ENCODE results near the gene NDUFB3.

The NDUFB3 gene

DNA sequence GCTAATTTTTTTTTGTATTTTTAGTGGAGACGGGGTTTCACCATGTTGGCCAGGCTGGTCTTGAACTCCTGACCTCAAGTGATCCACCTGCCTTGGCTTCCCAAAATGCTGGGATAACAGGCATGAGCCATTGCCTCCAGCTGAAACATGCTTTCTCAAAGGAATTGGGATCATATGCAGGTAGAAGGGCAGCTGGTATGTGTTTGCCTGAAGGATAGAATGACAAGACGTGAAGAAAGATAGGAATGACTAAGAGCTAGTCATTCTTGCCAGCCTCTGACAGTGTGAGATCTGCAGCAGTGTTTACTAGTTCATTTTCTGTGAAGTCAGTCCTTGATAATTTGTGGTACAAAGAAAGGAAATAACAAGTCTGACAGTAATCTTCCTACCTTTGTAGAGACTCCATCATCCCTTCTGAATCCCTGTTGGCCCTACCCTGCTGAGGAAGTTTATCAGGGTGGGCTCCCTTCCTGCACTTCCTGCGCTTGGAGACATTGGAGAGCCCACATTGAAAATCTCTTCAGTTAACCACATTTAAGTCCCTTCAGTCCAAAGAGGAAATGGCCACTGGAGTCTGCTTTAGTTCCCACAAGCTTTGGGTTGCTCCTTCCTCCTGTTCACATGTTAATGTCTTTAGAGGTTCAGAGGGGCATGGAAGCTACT lies 58.9 kb downstream of the NDUFB3 start:
- DNase-seq = peak; percentile 52

DNA sequence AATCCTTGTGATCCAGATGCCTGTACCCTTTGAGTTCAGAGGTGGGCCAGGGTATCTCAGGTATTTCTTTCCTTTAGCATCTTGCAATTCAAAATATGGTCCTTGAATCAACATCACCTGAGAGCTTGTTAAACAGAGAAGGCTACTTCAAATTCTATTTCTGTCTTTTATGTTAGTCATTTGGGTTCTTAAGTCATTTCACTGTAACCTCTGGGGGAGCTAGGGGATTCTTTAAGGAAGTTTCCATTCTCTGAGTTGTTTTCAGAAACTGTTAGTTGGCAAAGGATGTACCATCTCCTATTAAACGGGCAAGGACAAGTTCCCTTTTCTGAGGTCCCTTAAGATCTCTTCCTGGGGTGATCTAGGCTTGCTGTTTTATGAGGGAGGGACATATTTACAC lies 60.7 kb downstream of the NDUFB3 start:
- no peak for DNase-seq

All from stimulated activated CD4-positive, alpha-beta T cell treated with anti-CD3 and anti-CD28 coated beads, Interleukin-4, amount 100 ng/mL, for 24 hours (primary cell).